ENCODE data around the gene UNC45A.

UNC45A gene

GRCh38 chr15:90901175-90902039, 33.7 kb upstream of the UNC45A start:
- H3K27ac ChIP-seq = no peak overlapping the region
- H3K4me3 ChIP-seq = peak overlapping the region; percentile 84

GRCh38 chr15:90902040-90902839, 32.8 kb upstream of the UNC45A start:
- no peak for DNase-seq (ENCODE audit: low read depth, low spot score)
- peak overlapping the region; percentile 84 for H3K4me3 ChIP-seq
- H3K27ac ChIP-seq = no peak overlapping the region
- TF ChIP-seq POLR2AphosphoS5 (IDR thresholded peaks at IDR 0.05; ENCODE audit: borderline replicate concordance, low read depth, low read length) = peak; percentile 63
- no peak for TF ChIP-seq FOXP2 (optimal IDR thresholded peaks at IDR 0.05; ENCODE audit: control extremely low read depth, extremely low read length, insufficient read depth)
- no peak for TF ChIP-seq EZH2 (IDR thresholded peaks at IDR 0.05)
- H3K9ac ChIP-seq (ENCODE audit: insufficient read length) = peak overlapping the region; percentile 79
- H3K9me3 ChIP-seq (ENCODE audit: low read depth, low read length) = no peaks in the 10 kb centered on the region
- H3K36me3 ChIP-seq (ENCODE audit: insufficient read depth, low read length) = peaks cover 22% of the 10 kb centered on the region

More at GRCh38 chr15:90901175-90902039, 33.7 kb upstream of the UNC45A start:
- DNase-seq (ENCODE audit: low read depth, low spot score) = no peak
- Histone ChIP-seq H3K9me3 (ENCODE audit: low read depth, low read length) (no peaks in the 10 kb centered on the region), H3K36me3 (ENCODE audit: insufficient read depth, low read length) (peaks cover 14% of the 10 kb centered on the region), H3K9ac (ENCODE audit: insufficient read length) (peak overlapping the region; percentile 79)
- no peak for TF ChIP-seq FOXP2 (optimal IDR thresholded peaks at IDR 0.05; ENCODE audit: control extremely low read depth, extremely low read length, insufficient read depth)
- TF ChIP-seq POLR2AphosphoS5 (IDR thresholded peaks at IDR 0.05; ENCODE audit: borderline replicate concordance, low read depth, low read length) = no peak
- TF ChIP-seq EZH2 (IDR thresholded peaks at IDR 0.05) = no peak

- TF ChIP-seq POLR2AphosphoS5 (IDR thresholded peaks at IDR 0.05; ENCODE audit: borderline replicate concordance, low read depth, low read length) (peak; percentile 67; the same call in 1 of the 2 replicates), FOXP2 (optimal IDR thresholded peaks at IDR 0.05; ENCODE audit: control extremely low read depth, extremely low read length, insufficient read depth) (no peak)
- peaks cover 30% of the 10 kb centered on the region for H3K36me3 ChIP-seq (ENCODE audit: insufficient read depth, low read length)
- peak within 1 kb of the TSS; percentile 62 for H3K27ac ChIP-seq
- H3K4me3 ChIP-seq = peak within 1 kb of the TSS; percentile 95
- peak within 1 kb of the TSS; percentile 86 for H3K9ac ChIP-seq (ENCODE audit: insufficient read length)
- H3K9me3 ChIP-seq (ENCODE audit: low read depth, low read length) = no peaks in the 10 kb centered on the region
- DNase-seq (ENCODE audit: low read depth, low spot score) = no peak
Measured at GRCh38 chr15:90902840-90903732, 32.0 kb upstream of the UNC45A start, which contains the start of gene MAN2A2. TSS of gene MAN2A2 (plus strand) at chr15:90903302. CDS start at chr15:90904208, 906 bp downstream.

- H3K9me3 ChIP-seq (ENCODE audit: low read depth, low read length) = no peaks in the 10 kb centered on the region
- no peak for TF ChIP-seq EZH2 (IDR thresholded peaks at IDR 0.05)
- no peak for TF ChIP-seq FOXP2 (optimal IDR thresholded peaks at IDR 0.05; ENCODE audit: control extremely low read depth, extremely low read length, insufficient read depth)
- H3K4me3 ChIP-seq = peak overlapping the region; percentile 95
- peaks cover 31% of the 10 kb centered on the region for H3K36me3 ChIP-seq (ENCODE audit: insufficient read depth, low read length)
- H3K27ac ChIP-seq = peak overlapping the region; percentile 62
- no peak for DNase-seq (ENCODE audit: low read depth, low spot score)
- H3K9ac ChIP-seq (ENCODE audit: insufficient read length) = peak overlapping the region; percentile 86
Measured at GRCh38 chr15:90903733-90904536, 31.1 kb upstream of the UNC45A start.

- Histone ChIP-seq H3K27ac (no peak overlapping the region), H3K4me3 (no peak overlapping the region), H3K9me3 (ENCODE audit: low read depth, low read length) (no peaks in the 10 kb centered on the region), H3K9ac (ENCODE audit: insufficient read length) (no peak overlapping the region), H3K36me3 (ENCODE audit: insufficient read depth, low read length) (peaks cover 35% of the 10 kb centered on the region)
- no peak for DNase-seq (ENCODE audit: low read depth, low spot score)
- TF ChIP-seq POLR2AphosphoS5 (IDR thresholded peaks at IDR 0.05; ENCODE audit: borderline replicate concordance, low read depth, low read length) (no peak), EZH2 (IDR thresholded peaks at IDR 0.05) (no peak), FOXP2 (optimal IDR thresholded peaks at IDR 0.05; ENCODE audit: control extremely low read depth, extremely low read length, insufficient read depth) (no peak)
Measured at GRCh38 chr15:90904746-90905145, 30.3 kb upstream of the UNC45A start.

- Histone ChIP-seq H3K9me3 (ENCODE audit: low read depth, low read length) (no peaks in the 10 kb centered on the region), H3K27ac (no peak overlapping the region), H3K4me3 (no peak overlapping the region), H3K9ac (ENCODE audit: insufficient read length) (no peak overlapping the region), H3K36me3 (ENCODE audit: insufficient read depth, low read length) (peaks cover 38% of the 10 kb centered on the region)
- no peak for DNase-seq (ENCODE audit: low read depth, low spot score)
- TF ChIP-seq FOXP2 (optimal IDR thresholded peaks at IDR 0.05; ENCODE audit: control extremely low read depth, extremely low read length, insufficient read depth) = no peak
- no peak for TF ChIP-seq EZH2 (IDR thresholded peaks at IDR 0.05)
- no peak for TF ChIP-seq POLR2AphosphoS5 (IDR thresholded peaks at IDR 0.05; ENCODE audit: borderline replicate concordance, low read depth, low read length)
Measured at GRCh38 chr15:90905306-90906180, 29.5 kb upstream of the UNC45A start.

Measured in SK-N-MC (cell line).